Cardiac septum (tissue), 1 donor: ENCODE results near the gene TMUB2. TPM values are rescaled to one million over a fixed set of nuclear protein-coding genes. Genes with fewer than 3 reads are reported as not detected.
A peak's percentile ranks its signal among the peaks of the same experiment; 100 is the strongest.
"Not testable (repeated sequence)": the region's sequence is repeated elsewhere in the genome, so short reads cannot be mapped to it uniquely, and the experiment has no call there.

ENCODE experiments used
- DNase-seq: peaks from one replicate; pipeline ENCODE4 v3.0.0-alpha.2; 2020; ENCODE audit warnings: low spot score
- intact Hi-C: fragments of 100-400 bp; cut with DNase I; formaldehyde crosslinking; loops from one replicate; pipeline ENCODE4 v1.14.0; 2022
- long read RNA-seq: library from polyadenylated mRNA; unstranded; transcript quantifications from one replicate; pipeline ENCODE4 v2.0.0, GENCODE V29; 2021
- total RNA-seq: library from RNA; stranded (reverse); fragmentation: NEBNext Ultra II Directional; extraction: Animal tissue kit (Norgen Biotek cat#: 25700); gene quantifications from one replicate; pipeline ENCODE4 v1.2.1, GENCODE V29; 2021
- donor health status: DM: no; HTN: no; CAD: no.

TMUB2 gene
- total RNA-seq, result 20.5 TPM
- long read RNA-seq, transcript TMUB2-201 (3 exons, 2,418 nt), result major isoform, 7 of 44 reads
- long read RNA-seq, partial matches to known transcripts, result 12 of 44 reads
- long read RNA-seq, other reads (novel, unspliced or antisense), result 17 of 44 reads

DNA sequence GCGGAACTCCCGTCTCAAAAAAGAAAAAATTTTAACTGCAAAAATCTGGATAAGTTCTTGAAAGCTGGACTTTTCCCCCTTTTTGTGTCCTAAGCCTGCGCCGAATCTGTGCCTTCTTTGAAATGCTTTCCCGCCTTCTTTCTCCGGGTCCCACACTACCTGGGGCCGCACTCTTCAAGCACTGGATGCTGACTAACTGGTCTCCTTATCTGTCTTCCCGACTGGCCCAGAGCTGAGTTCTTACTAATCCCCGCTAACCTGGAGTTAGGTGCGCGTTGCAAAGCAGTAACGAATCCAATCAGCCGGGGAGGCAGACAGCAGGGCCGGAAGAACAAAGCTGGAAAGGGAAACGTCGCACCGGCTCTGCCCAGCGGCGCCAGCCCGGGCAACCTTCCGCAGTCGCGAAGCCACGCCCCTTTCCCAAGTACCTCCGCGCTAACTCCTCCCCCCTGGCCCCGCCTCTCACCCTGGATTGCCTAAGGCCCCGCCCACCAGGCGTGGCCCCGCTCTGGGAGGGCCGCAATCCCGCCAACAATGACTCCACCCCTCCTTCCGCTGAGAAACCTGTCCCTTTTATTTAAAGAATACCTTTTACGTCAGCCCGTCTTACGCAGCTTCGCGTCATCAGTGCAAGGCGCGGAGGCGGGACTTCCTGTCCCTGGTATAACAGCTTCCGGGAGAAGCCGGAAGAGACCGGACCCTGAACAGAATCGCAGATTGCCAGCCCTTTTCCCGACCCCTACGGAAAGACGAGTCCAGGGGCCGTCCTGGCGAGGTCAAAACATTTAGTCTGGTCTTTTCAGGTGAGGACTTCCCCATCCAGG, at the start of gene TMUB2:
Gene TMUB2, plus strand, starts transcription at position 666 of the 824 bp plus-strand sequence. CDS start 737 bp downstream, outside the sequence.
- intact Hi-C loops, result no loop called here
- peak; percentile 100 for DNase-seq

- DNase-seq, result peak; percentile 87
- intact Hi-C loops, result no loop called here
Measured at GRCh38 chr17:44137891-44138709, 48.7 kb upstream of the TMUB2 start.

GRCh38 chr17:44143921-44144320, 42.9 kb upstream of the TMUB2 start:
- not testable (repeated sequence) for DNase-seq
- intact Hi-C loops, result loop anchor here (2.0 to 5.0 kb wide), 2 partner anchors 72 to 181 kb away; partner anchors contain the start of genes G6PC3 and SLC25A39

GRCh38 chr17:44144966-44145739, 41.6 kb upstream of the TMUB2 start:
- intact Hi-C loops, result loop anchor here (5.0 kb wide), 1 partner anchor 73 kb away; the partner anchor contains the start of gene G6PC3
- DNase-seq, result no peak

- no peak for DNase-seq
- intact Hi-C loops, result no loop called here
Measured at GRCh38 chr17:44146375-44147346, 40.1 kb upstream of the TMUB2 start.

GRCh38 chr17:44147812-44148211, 39.0 kb upstream of the TMUB2 start:
- intact Hi-C loops, result no loop called here
- no peak for DNase-seq

DNA sequence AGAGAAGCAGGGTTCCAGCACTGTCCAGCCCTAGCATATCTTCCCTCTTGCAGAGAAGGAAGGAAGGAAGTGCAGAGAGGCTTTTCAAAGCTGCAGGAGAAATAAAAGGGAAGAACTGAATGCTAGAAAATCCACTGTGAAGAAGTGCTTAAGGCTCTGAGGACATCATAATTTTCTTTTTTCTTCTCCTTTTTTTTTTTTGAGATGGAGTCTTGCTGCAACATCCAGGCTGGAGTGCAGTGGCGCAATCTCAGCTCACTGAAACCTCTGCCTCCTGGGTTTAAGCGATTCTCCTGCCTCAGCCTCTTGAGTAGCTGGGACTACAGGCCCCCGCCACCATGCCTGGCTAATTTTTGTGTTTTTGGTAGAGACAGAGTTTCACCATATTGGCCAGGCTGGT, 37.7 kb upstream of the TMUB2 start:
- DNase-seq, intact Hi-C loops: not testable (repeated sequence)

GRCh38 chr17:44149750-44150329, 36.9 kb upstream of the TMUB2 start:
- intact Hi-C loops, result no loop called here
- DNase-seq, result no peak

DNA sequence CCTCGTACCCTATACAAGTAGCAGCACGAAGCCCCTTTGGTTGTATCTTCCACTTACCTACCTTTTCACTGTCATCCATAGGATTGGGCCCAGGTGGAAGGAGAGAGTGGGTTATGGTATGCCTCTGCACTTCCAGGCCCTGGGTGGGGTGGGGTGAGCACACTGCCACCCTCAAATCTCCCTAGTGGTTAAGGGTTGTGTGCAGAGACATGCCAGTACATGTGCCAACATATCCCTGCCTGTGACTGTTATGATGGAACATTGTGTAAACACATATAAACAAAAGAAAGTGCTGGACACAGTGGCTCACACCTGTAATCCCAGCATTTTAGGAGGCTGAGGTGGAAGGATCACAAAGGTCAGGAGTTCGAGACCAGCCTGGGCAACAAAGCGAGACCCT, 33.9 kb upstream of the TMUB2 start:
- DNase-seq, result no peak
- intact Hi-C loops, result no loop called here

- intact Hi-C loops, result no loop called here
- DNase-seq, result no peak
Measured at GRCh38 chr17:44155488-44155887, 31.3 kb upstream of the TMUB2 start.

GRCh38 chr17:44159519-44160210, 27.1 kb upstream of the TMUB2 start:
- no peak for DNase-seq
- intact Hi-C loops, result loop anchor here (10.0 kb wide), 1 partner anchor 215 kb away; the partner anchor contains the start of gene PPY

DNA sequence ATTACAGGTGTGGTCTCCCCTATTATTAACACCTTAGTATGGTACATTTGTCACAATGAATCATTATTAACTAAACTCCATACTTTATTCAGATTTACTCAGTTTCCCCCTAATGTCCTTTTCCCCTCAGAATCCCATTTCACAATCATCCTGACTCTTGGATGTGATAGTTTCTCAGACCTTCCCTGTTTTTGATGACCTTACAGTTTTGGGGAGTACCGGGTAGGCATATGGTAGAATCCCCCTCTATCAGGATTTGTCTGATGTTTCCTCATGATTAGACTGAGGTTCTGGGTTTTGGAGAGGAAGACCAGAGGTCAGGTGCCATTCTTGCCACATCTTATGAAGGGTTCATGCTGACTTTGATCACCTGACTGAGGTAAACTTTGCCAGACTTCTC, 22.3 kb upstream of the TMUB2 start:
- intact Hi-C loops, result loop anchor here (10.0 kb wide), 1 partner anchor 220 kb away; the partner anchor contains the start of gene PPY
- DNase-seq, result no peak

DNA sequence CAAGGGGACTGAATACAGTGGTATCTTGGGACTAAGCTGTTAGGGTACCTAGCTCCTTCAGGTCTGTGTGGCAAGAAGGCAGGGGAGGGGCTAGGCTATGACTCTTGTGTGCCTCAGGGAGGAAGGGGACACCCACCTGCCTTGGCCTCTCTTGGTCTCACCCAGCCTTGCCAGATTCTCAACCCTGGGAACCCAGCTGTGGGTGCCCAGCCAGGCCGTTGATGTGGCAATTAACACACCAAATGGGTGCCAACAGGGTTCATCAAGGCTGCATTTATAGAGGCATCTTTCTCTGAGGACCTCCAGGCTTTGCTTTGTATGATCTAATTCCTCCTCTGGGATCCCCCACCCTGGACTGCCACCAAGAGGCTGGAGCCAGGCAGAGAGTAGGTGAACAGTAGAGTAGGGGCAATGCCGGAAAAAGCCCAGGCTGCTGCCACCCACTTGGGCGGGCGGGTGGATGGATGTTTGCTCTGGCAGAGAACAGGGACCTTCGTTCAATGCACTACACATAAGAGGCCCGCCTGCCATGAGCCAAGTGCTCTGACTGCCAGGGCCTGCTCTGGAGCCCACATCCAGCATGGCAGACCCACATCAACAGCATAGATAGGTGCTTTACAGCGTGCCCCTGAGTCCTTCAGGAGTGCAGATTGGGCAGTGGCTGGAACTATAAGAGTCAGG, 19.5 kb upstream of the TMUB2 start:
- intact Hi-C loops, result loop anchor here (5.0 to 10.0 kb wide), 2 partner anchors 160 to 223 kb away; partner anchors contain the start of gene PPY
- no peak for DNase-seq

DNA sequence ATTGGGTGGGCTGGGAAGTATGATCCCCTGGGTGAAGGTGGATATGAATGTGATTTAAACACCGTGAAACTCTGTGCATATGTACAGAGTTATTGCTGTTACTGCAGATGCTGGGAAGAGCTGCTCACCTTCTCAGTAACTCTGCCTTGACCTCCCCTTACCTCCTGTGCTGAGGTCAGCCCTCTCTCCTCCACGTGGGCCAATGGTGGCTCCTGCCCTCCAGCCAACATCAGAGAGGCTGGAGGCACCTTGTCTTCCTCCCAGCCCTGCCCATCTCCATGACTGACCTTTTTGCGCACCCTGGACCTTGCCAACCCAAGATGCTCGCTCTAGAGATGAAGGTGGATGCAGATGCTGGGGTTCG, 16.7 kb upstream of the TMUB2 start:
- intact Hi-C loops, result no loop called here
- no peak for DNase-seq

DNA sequence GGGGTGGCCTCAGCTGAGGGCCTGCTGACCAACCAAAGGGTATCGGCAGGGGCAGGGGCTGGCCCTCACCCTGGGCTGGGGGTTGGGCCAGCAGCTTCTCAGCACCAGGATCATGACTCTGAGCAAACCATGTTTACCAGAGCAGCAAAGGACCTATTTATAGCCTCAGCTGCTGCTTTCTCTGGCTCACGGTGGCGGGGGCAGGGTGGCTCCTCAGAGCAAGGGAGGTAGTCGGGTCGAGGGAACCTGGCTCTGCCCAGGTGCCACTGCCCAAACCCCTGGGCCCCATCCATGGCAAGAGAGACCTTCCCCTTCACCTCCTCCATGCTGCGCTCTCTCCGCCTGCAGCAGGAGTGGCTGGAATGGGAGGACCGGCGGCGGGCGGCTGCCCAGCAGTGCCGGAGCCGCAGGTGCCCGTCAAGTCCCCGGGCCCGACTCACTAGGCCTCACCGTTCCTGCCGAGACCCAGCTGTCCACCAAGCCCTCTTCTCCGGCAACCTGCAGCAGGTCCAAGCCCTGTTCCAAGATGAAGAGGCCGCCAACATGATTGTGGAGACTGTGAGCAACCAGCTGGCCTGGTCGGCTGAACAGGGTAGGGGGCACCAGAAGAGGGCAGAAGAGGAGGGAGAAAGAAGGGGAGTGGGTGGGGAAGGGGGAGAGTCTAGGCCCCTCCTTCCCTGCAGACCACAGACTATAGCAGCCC, 16.1 kb upstream of the TMUB2 start, which contains the start of gene ASB16:
Gene ASB16, plus strand, starts transcription at position 206 of the 703 bp plus-strand sequence. Its CDS starts 86 bp downstream, at position 292.
- intact Hi-C loops, result no loop called here
- peak; percentile 82 for DNase-seq

GRCh38 chr17:44171931-44172455, 14.8 kb upstream of the TMUB2 start:
- DNase-seq, result no peak
- intact Hi-C loops, result no loop called here
